WTC11 (cell line): Measurements from ENCODE around the gene MICAL2.

Experiments used
- CTCF ChIP-seq: fragments of 200-600 bp; IDR thresholded peaks from 2 replicates; pipeline ENCODE4 v1.8.0; 2022; ENCODE audit warnings: antibody characterized with exemption
- STAT6 ChIP-seq: sonication (generic); formaldehyde crosslinking; conservative IDR thresholded peaks from 2 replicates; pipeline ENCODE4 v1.8.1; 2023; ENCODE audit warnings: mild to moderate bottlenecking, low read depth, missing genetic modification reagents, moderate library complexity

- TF ChIP-seq CTCF (no peak), STAT6 (CRISPR knock-in tag) (no peak)
Observed at GRCh38 chr11:12090761-12091258, 19.6 kb upstream of the MICAL2 start.
